Suprapubic skin (tissue), 4 donors: ENCODE results near the gene IGF2R. TPM values are rescaled to one million over a fixed set of nuclear protein-coding genes. Genes with fewer than 3 reads are reported as not detected.

ENCODE experiments used
- DNase-seq, 2 donors: peaks; one replicate each; pipeline ENCODE4 v3.0.0-alpha.2; 2019; ENCODE audit warnings: low spot score in 2 of 2
- H3K27ac ChIP-seq: fragments of 200-600 bp; sonication (generic); one replicate; pipeline ENCODE4 v1.5.1; 2019
- H3K27me3 ChIP-seq: fragments of 200-600 bp; sonication (generic); one replicate; pipeline ENCODE4 v1.5.1; 2019
- H3K36me3 ChIP-seq: fragments of 200-600 bp; sonication (generic); one replicate; pipeline ENCODE4 v1.5.1; 2019
- H3K4me1 ChIP-seq: fragments of 200-600 bp; sonication (generic); one replicate; pipeline ENCODE4 v1.5.1; 2019
- H3K4me3 ChIP-seq: fragments of 200-600 bp; sonication (generic); one replicate; pipeline ENCODE4 v1.5.1; 2019; ENCODE audit warnings: mild to moderate bottlenecking
- H3K9me3 ChIP-seq: fragments of 200-600 bp; sonication (generic); one replicate; pipeline ENCODE4 v1.5.1; 2019
- EP300 ChIP-seq: sonication (generic); formaldehyde crosslinking; IDR thresholded peaks from one replicate; pipeline ENCODE4 v1.6.1; 2017; ENCODE audit warnings: antibody characterized with exemption
- POLR2A ChIP-seq, 2 donors: fragments of 450-650 bp; IDR thresholded peaks; one replicate each; pipeline ENCODE4 v1.6.1; 2017; ENCODE audit warnings: antibody characterized with exemption in 2 of 2, mild to moderate bottlenecking in 2 of 2, moderate library complexity in 2 of 2
- POLR2AphosphoS5 ChIP-seq, 3 donors: sonication (generic); formaldehyde crosslinking; IDR thresholded peaks; one replicate each; pipeline ENCODE4 v1.6.1; 2017; ENCODE audit warnings: antibody characterized with exemption in 3 of 3
- WGBS: methylation state at CpG from one replicate; pipeline ENCODE4 v1.1.5; 2018; 5-methylcytosine and 5-hydroxymethylcytosine counted together
- total RNA-seq, 4 donors: library from RNA; depleted of rRNA; stranded (reverse); fragments of >200 nt; gene quantifications; one replicate each; pipeline ENCODE4 v1.1.0, GENCODE V29; 2016
- TF ChIP-seq, protein P1 (sequence below), 2 donors: fragments of 200-600 bp in 1 of 2; fragments of 450-650 bp in 1 of 2; sonication (generic) in 1 of 2; IDR thresholded peaks; one replicate each; pipeline ENCODE4 v1.5.1; 2016 to 2019; ENCODE audit warnings: antibody characterized with exemption in 2 of 2, mild to moderate bottlenecking in 1 of 2, moderate library complexity in 1 of 2

The IGF2R gene
- total RNA-seq, 4 donors from 2014 or later = 58.2 to 137 (median 90.6) TPM

GRCh38 chr6:160102956-160103824 lies 134.3 kb downstream of the IGF2R start:
- TF ChIP-seq EP300 = no peak
- TF ChIP-seq, protein P1, sequence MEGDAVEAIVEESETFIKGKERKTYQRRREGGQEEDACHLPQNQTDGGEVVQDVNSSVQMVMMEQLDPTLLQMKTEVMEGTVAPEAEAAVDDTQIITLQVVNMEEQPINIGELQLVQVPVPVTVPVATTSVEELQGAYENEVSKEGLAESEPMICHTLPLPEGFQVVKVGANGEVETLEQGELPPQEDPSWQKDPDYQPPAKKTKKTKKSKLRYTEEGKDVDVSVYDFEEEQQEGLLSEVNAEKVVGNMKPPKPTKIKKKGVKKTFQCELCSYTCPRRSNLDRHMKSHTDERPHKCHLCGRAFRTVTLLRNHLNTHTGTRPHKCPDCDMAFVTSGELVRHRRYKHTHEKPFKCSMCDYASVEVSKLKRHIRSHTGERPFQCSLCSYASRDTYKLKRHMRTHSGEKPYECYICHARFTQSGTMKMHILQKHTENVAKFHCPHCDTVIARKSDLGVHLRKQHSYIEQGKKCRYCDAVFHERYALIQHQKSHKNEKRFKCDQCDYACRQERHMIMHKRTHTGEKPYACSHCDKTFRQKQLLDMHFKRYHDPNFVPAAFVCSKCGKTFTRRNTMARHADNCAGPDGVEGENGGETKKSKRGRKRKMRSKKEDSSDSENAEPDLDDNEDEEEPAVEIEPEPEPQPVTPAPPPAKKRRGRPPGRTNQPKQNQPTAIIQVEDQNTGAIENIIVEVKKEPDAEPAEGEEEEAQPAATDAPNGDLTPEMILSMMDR (IDR thresholded peaks at IDR 0.05) = no peak
- no peak for TF ChIP-seq POLR2AphosphoS5 (IDR thresholded peaks at IDR 0.05)
- no peak for TF ChIP-seq POLR2A (IDR thresholded peaks at IDR 0.05)
- Histone ChIP-seq H3K27ac (no peak overlapping the region), H3K36me3 (peaks cover 73% of the 10 kb centered on the region), H3K4me3 (no peak overlapping the region), H3K9me3 (no peaks in the 10 kb centered on the region), H3K27me3 (no peaks in the 10 kb centered on the region), H3K4me1 (peaks cover 10% of the 10 kb centered on the region)
- 82% methylated on average over 11 of the region's 14 CpGs for WGBS
- DNase-seq = no peak

GRCh38 chr6:160103825-160104100 lies 134.9 kb downstream of the IGF2R start:
- peaks cover 70% of the 10 kb centered on the region for H3K36me3 ChIP-seq
- WGBS = 83% methylated on average over 7 of the region's 7 CpGs
- H3K9me3 ChIP-seq = no peaks in the 10 kb centered on the region
- H3K4me1 ChIP-seq = peaks cover 10% of the 10 kb centered on the region
- H3K27me3 ChIP-seq = no peaks in the 10 kb centered on the region
- DNase-seq = no peak
- no peak overlapping the region for H3K4me3 ChIP-seq
- H3K27ac ChIP-seq = no peak overlapping the region
- TF ChIP-seq, protein P1 (IDR thresholded peaks at IDR 0.05) = no peak
- TF ChIP-seq POLR2A (IDR thresholded peaks at IDR 0.05) (no peak), EP300 (no peak)

DNA sequence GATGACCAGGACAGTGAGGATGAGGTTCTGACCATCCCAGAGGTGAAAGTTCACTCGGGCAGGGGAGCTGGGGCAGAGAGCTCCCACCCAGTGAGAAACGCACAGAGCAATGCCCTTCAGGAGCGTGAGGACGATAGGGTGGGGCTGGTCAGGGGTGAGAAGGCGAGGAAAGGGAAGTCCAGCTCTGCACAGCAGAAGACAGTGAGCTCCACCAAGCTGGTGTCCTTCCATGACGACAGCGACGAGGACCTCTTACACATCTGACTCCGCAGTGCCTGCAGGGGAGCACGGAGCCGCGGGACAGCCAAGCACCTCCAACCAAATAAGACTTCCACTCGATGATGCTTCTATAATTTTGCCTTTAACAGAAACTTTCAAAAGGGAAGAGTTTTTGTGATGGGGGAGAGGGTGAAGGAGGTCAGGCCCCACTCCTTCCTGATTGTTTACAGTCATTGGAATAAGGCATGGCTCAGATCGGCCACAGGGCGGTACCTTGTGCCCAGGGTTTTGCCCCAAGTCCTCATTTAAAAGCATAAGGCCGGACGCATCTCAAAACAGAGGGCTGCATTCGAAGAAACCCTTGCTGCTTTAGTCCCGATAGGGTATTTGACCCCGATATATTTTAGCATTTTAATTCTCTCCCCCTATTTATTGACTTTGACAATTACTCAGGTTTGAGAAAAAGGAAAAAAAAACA lies 136.1 kb downstream of the IGF2R start:
- Histone ChIP-seq H3K4me3 (no peak overlapping the region), H3K9me3 (no peaks in the 10 kb centered on the region), H3K36me3 (peaks cover 66% of the 10 kb centered on the region), H3K27me3 (no peaks in the 10 kb centered on the region), H3K27ac (no peak overlapping the region), H3K4me1 (peaks cover 5% of the 10 kb centered on the region)
- no peak for TF ChIP-seq POLR2A (IDR thresholded peaks at IDR 0.05)
- TF ChIP-seq POLR2AphosphoS5 (IDR thresholded peaks at IDR 0.05) = no peak
- TF ChIP-seq, protein P1 (IDR thresholded peaks at IDR 0.05) = no peak
- no peak for TF ChIP-seq EP300
- 94% methylated on average over 19 of the region's 20 CpGs for WGBS
- no peak for DNase-seq

DNA sequence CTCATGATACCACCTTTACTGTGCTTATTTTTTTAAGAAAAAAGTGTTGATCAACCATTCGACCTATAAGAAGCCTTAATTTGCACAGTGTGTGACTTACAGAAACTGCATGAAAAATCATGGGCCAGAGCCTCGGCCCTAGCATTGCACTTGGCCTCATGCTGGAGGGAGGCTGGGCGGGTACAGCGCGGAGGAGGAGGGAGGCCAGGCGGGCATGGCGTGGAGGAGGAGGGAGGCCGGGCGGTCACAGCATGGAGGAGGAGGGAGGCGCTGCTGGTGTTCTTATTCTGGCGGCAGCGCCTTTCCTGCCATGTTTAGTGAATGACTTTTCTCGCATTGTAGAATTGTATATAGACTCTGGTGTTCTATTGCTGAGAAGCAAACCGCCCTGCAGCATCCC lies 137.1 kb downstream of the IGF2R start:
- TF ChIP-seq POLR2A (IDR thresholded peaks at IDR 0.05) (no peak), EP300 (no peak), POLR2AphosphoS5 (IDR thresholded peaks at IDR 0.05) (no peak)
- TF ChIP-seq, protein P1 (IDR thresholded peaks at IDR 0.05) = no peak
- WGBS = 95% methylated on average over 14 of the region's 14 CpGs
- Histone ChIP-seq H3K27me3 (no peaks in the 10 kb centered on the region), H3K9me3 (no peaks in the 10 kb centered on the region), H3K4me3 (no peak overlapping the region), H3K36me3 (peaks cover 68% of the 10 kb centered on the region), H3K4me1 (no peaks in the 10 kb centered on the region), H3K27ac (no peak overlapping the region)
- no peak for DNase-seq

- WGBS = 90% methylated on average over 4 of the region's 4 CpGs
- Histone ChIP-seq H3K27me3 (no peaks in the 10 kb centered on the region), H3K36me3 (peaks cover 63% of the 10 kb centered on the region), H3K4me1 (no peaks in the 10 kb centered on the region), H3K27ac (no peak overlapping the region), H3K4me3 (no peak overlapping the region), H3K9me3 (no peaks in the 10 kb centered on the region)
- TF ChIP-seq, protein P1 (IDR thresholded peaks at IDR 0.05) = no peak
- TF ChIP-seq POLR2AphosphoS5 (IDR thresholded peaks at IDR 0.05) = no peak
- TF ChIP-seq POLR2A (IDR thresholded peaks at IDR 0.05) = no peak
- TF ChIP-seq EP300 = no peak
- no peak for DNase-seq
Observed at GRCh38 chr6:160106701-160107100, 137.8 kb downstream of the IGF2R start.
